Activated naive CD4-positive, alpha-beta T cell treated with Interleukin-2 at 50 U/mL for 16 hours (primary cell): ENCODE data around the gene FEZF1.

Experiments
- DNase-seq: peaks from one replicate; pipeline ENCODE4 v3.0.0-alpha.2; 2020

FEZF1 gene

GRCh38 chr7:122304319-122304975 is at the start of gene FEZF1:
Gene FEZF1 (minus strand): TSS chr7:122304750. CDS start chr7:122304437, 313 bp downstream.
- DNase-seq: no peak

GRCh38 chr7:122352454-122352853 is 47.9 kb upstream of the FEZF1 start:
- no peak for DNase-seq

- no peak for DNase-seq
Observed at GRCh38 chr7:122350701-122351100, 46.2 kb upstream of the FEZF1 start.

DNA sequence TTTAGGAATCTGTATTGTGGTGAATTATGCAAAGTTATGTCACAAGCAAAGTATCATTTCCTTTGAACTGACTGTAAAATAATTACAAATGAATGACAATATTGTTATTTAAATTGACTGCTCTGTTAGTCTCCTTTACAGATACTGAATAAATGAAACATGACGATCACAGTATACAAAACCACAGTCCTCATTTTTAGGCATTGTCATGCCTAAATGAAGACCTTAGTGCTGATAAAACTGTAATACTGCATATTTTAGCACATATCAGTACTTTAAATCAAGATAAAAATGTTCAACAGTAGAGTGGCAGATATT is 39.7 kb upstream of the FEZF1 start:
- DNase-seq: no peak

- DNase-seq: no peak
Observed at GRCh38 chr7:122343601-122344302, 39.2 kb upstream of the FEZF1 start.

GRCh38 chr7:122340427-122340826 is 35.9 kb upstream of the FEZF1 start:
- no peak for DNase-seq

GRCh38 chr7:122339145-122339904 is 34.8 kb upstream of the FEZF1 start:
- DNase-seq: no peak

GRCh38 chr7:122337011-122337410 is 32.5 kb upstream of the FEZF1 start:
- no peak for DNase-seq

GRCh38 chr7:122329145-122329802 is 24.7 kb upstream of the FEZF1 start:
- no peak for DNase-seq

DNA sequence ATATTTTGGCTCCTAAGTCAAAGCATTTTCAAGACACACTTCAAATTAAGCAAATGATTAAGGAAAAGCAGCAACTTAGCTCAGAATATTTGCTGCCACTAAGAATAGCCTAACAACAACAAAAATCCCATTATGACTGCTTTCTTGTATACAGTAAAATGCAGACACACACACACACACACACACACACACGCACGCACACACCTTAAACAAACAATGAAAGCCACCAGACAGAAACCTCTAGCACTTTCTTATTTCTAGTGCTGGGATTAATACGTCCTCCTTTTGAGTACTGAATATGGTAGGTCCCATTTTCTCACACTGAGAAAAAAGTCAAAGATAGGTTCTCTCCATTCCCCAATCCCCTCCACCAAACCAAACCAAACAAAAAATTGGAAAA is 23.4 kb upstream of the FEZF1 start:
- DNase-seq: no peak

GRCh38 chr7:122316467-122317388 is 12.2 kb upstream of the FEZF1 start:
- DNase-seq: no peak

GRCh38 chr7:122315507-122316466 is 11.2 kb upstream of the FEZF1 start:
- no peak for DNase-seq

DNA sequence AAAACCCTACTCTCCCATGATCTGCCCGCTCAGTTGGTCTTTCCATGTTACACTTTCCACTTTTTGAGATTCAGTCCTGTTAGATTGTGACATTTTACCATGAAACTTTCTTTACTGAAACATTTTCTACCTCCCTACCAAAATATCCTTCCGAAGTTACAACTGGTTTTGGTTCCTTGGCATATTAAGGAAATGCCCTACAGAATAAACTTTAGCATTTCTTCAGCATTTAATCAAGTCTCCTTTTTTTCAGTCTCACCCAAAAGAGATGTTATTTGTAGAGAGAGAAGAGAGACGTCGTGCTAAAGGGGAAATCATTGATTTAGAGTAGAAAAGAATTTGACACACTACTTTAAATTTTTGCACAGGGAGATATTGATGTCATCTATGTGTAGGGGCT is 9.7 kb upstream of the FEZF1 start:
- DNase-seq: no peak

- no peak for DNase-seq
Observed at GRCh38 chr7:122312789-122313188, 8.2 kb upstream of the FEZF1 start.

- no peak for DNase-seq
Observed at GRCh38 chr7:122311734-122312450, 7.3 kb upstream of the FEZF1 start.

- DNase-seq: no peak
Observed at GRCh38 chr7:122311050-122311700, 6.6 kb upstream of the FEZF1 start.

- DNase-seq: no peak
Observed at GRCh38 chr7:122310119-122311021, 5.8 kb upstream of the FEZF1 start.

DNA sequence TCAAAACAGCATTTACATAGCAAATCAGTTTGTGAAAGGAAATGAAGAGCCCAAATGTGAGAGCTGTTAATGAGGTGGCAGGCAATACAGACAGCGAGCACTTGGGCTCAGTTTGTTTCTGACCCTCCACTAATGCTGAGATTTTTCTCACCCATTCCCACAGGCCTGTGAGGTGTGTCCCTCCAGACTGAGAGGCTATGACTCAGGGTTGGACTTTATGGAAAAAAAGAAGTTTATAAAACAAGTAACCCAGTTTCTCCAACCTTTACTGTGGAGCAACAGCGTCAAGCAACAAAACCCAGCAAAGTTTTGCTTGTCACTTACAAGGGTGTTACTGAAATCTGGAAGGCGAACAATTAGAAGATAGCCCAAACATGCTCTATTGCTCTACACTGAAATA is 4.9 kb upstream of the FEZF1 start:
- DNase-seq: no peak

DNA sequence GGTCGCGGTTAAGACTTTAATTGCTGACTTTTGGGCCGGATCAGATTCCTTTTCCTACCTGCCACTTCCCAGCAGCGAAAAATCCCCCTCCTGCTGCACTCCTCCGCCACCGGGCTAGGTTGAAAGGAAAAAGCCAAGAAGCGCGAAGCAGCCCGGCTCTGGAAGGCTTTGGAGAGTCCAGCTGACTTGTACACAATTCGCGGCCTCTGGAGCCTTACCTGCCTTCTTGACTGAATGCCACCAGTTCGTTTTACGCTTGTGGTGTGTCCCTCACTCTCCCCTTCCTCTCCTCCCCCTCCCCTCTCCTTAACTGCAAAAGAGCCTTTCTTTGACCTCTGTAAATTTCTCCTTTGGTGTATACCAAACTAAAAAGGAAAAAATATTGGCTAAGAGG is 2.7 kb upstream of the FEZF1 start:
- DNase-seq: no peak
